HCT116 (cell line): ENCODE measurements around the gene MTHFD1L.

ENCODE experiments used
- EGR1 ChIP-seq: IDR thresholded peaks from 2 replicates; pipeline ENCODE4 v1.6.1; 2012; ENCODE audit warnings: low read depth
- EZH2 ChIP-seq: fragments of 200-600 bp; sonication (generic); IDR thresholded peaks from 2 replicates; pipeline ENCODE4 v1.6.1; 2017; ENCODE audit warnings: antibody characterized with exemption, mixed run types
- EZH2phosphoT487 ChIP-seq: fragments of 200-600 bp; IDR thresholded peaks from 2 replicates; pipeline ENCODE4 v1.6.1; 2018; ENCODE audit warnings: antibody characterized with exemption, borderline replicate concordance
- POLR2A ChIP-seq: IDR thresholded peaks from 2 replicates; pipeline ENCODE4 v1.7.0; 2011; ENCODE audit warnings: borderline replicate concordance; ENCODE audit not compliant: insufficient read depth, insufficient read length; ENCODE audit errors: extremely low read depth
- POLR2AphosphoS5 ChIP-seq: IDR thresholded peaks from 2 replicates; pipeline ENCODE4 v1.6.1; 2011; ENCODE audit warnings: mild to moderate bottlenecking, low read depth, low read length, moderate library complexity
- RAD21 ChIP-seq: IDR thresholded peaks from 2 replicates; pipeline ENCODE4 v1.6.1; 2012; ENCODE audit warnings: low read depth, mild to moderate bottlenecking
- SIN3A ChIP-seq: IDR thresholded peaks from 2 replicates; pipeline ENCODE4 v1.6.1; 2012; ENCODE audit warnings: low read depth
- YY1 ChIP-seq: IDR thresholded peaks from 2 replicates; pipeline ENCODE4 v1.6.1; 2011; ENCODE audit warnings: low read length, low read depth, moderate library complexity, mild to moderate bottlenecking; ENCODE audit not compliant: insufficient replicate concordance; ENCODE audit errors: extremely low read depth
- ZFX ChIP-seq: fragments of 450-650 bp; IDR thresholded peaks from 2 replicates; pipeline ENCODE4 v1.6.1; 2017
- ZNF274 ChIP-seq: fragments of 200-500 bp; sonication (Bioruptor generic); IDR thresholded peaks from 2 replicates; pipeline ENCODE4 v1.6.1; 2014; ENCODE audit warnings: mild to moderate bottlenecking, low read depth, low read length, inconsistent platforms
- TF ChIP-seq, protein P1 (sequence below), 3 experiments: fragments of 200-600 bp in 1 of 3; sonication (generic) in 1 of 3; IDR thresholded peaks in 2 of 3; conservative IDR thresholded peaks in 1 of 3; 2 replicates each; pipeline ENCODE4 v1.5.1; 2012 to 2017; ENCODE audit warnings: low read depth in 2 of 3, low read length in 2 of 3, antibody characterized with exemption in 1 of 3, borderline replicate concordance in 1 of 3, control low read depth in 1 of 3, mild to moderate bottlenecking in 1 of 3, mixed read lengths in 1 of 3, mixed run types in 1 of 3, moderate library complexity in 1 of 3; ENCODE audit not compliant: insufficient read depth in 1 of 3
- TF ChIP-seq, protein P2 (sequence below): IDR thresholded peaks from 2 replicates; pipeline ENCODE4 v1.6.1; 2012
- TF ChIP-seq, protein P3 (sequence below): IDR thresholded peaks from 2 replicates; pipeline ENCODE4 v1.6.1; 2012; ENCODE audit warnings: low read depth
- TF ChIP-seq, protein P4 (sequence below): IDR thresholded peaks from 2 replicates; pipeline ENCODE4 v1.6.1; 2011; ENCODE audit warnings: mild to moderate bottlenecking, low read length, moderate library complexity; ENCODE audit not compliant: insufficient replicate concordance; ENCODE audit errors: extremely low read depth

DNA sequence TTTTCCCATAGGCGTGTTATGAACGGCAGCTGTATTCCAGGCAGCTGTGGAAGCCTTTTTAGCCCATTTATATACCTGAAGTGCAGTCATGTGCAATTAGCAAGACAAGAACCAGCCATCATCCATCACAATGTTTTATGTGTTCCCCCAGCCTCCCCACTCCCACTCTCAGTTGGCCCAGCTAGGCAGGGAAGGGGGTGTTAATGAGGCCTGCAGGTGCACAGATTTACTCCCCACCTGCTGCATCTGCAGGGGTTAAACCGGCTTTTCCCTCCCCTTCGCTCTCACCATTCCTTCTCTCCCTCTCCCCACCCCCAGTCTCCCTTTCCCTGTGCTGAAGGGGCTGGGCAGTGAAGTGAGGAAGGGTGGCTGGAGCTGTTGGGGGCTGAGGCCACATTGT, 224.5 kb downstream of the MTHFD1L start:
- TF ChIP-seq ZNF274 (no peak), EGR1 (no peak), EZH2phosphoT487 (no peak), SIN3A (no peak), POLR2A (no peak), POLR2AphosphoS5 (no peak), YY1 (no peak), ZFX (no peak), EZH2 (no peak), RAD21 (no peak)
- TF ChIP-seq, protein P1, sequence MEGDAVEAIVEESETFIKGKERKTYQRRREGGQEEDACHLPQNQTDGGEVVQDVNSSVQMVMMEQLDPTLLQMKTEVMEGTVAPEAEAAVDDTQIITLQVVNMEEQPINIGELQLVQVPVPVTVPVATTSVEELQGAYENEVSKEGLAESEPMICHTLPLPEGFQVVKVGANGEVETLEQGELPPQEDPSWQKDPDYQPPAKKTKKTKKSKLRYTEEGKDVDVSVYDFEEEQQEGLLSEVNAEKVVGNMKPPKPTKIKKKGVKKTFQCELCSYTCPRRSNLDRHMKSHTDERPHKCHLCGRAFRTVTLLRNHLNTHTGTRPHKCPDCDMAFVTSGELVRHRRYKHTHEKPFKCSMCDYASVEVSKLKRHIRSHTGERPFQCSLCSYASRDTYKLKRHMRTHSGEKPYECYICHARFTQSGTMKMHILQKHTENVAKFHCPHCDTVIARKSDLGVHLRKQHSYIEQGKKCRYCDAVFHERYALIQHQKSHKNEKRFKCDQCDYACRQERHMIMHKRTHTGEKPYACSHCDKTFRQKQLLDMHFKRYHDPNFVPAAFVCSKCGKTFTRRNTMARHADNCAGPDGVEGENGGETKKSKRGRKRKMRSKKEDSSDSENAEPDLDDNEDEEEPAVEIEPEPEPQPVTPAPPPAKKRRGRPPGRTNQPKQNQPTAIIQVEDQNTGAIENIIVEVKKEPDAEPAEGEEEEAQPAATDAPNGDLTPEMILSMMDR (IDR thresholded peaks at IDR 0.05 in 2 of 3, conservative IDR thresholded peaks at IDR 0.05 in 1 of 3; ENCODE audit: borderline replicate concordance in 1 of 3, insufficient read depth in 1 of 3, low read depth in 2 of 3, low read length in 2 of 3) = no peak
- TF ChIP-seq, protein P2, sequence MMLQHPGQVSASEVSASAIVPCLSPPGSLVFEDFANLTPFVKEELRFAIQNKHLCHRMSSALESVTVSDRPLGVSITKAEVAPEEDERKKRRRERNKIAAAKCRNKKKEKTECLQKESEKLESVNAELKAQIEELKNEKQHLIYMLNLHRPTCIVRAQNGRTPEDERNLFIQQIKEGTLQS = no peak
- TF ChIP-seq, protein P3, sequence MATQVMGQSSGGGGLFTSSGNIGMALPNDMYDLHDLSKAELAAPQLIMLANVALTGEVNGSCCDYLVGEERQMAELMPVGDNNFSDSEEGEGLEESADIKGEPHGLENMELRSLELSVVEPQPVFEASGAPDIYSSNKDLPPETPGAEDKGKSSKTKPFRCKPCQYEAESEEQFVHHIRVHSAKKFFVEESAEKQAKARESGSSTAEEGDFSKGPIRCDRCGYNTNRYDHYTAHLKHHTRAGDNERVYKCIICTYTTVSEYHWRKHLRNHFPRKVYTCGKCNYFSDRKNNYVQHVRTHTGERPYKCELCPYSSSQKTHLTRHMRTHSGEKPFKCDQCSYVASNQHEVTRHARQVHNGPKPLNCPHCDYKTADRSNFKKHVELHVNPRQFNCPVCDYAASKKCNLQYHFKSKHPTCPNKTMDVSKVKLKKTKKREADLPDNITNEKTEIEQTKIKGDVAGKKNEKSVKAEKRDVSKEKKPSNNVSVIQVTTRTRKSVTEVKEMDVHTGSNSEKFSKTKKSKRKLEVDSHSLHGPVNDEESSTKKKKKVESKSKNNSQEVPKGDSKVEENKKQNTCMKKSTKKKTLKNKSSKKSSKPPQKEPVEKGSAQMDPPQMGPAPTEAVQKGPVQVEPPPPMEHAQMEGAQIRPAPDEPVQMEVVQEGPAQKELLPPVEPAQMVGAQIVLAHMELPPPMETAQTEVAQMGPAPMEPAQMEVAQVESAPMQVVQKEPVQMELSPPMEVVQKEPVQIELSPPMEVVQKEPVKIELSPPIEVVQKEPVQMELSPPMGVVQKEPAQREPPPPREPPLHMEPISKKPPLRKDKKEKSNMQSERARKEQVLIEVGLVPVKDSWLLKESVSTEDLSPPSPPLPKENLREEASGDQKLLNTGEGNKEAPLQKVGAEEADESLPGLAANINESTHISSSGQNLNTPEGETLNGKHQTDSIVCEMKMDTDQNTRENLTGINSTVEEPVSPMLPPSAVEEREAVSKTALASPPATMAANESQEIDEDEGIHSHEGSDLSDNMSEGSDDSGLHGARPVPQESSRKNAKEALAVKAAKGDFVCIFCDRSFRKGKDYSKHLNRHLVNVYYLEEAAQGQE = no peak
- TF ChIP-seq, protein P4, sequence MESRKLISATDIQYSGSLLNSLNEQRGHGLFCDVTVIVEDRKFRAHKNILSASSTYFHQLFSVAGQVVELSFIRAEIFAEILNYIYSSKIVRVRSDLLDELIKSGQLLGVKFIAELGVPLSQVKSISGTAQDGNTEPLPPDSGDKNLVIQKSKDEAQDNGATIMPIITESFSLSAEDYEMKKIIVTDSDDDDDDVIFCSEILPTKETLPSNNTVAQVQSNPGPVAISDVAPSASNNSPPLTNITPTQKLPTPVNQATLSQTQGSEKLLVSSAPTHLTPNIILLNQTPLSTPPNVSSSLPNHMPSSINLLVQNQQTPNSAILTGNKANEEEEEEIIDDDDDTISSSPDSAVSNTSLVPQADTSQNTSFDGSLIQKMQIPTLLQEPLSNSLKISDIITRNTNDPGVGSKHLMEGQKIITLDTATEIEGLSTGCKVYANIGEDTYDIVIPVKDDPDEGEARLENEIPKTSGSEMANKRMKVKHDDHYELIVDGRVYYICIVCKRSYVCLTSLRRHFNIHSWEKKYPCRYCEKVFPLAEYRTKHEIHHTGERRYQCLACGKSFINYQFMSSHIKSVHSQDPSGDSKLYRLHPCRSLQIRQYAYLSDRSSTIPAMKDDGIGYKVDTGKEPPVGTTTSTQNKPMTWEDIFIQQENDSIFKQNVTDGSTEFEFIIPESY = no peak
